AG09319 (cell line): ENCODE measurements around the gene ZNF75A.
"Not testable (repeated sequence)": the region's sequence is repeated elsewhere in the genome, so short reads cannot be mapped to it uniquely, and the experiment has no call there.

ENCODE experiments used
- DNase-seq: peaks from one replicate; pipeline ENCODE4 v3.0.0-alpha.2; 2010; ENCODE audit warnings: low read depth; ENCODE audit errors: extremely low read depth
- CTCF ChIP-seq: IDR thresholded peaks from 2 replicates; pipeline ENCODE4 v1.5.1; 2011; ENCODE audit warnings: low read depth, mild to moderate bottlenecking, inconsistent platforms, low read length, moderate library complexity

The ZNF75A gene

DNA sequence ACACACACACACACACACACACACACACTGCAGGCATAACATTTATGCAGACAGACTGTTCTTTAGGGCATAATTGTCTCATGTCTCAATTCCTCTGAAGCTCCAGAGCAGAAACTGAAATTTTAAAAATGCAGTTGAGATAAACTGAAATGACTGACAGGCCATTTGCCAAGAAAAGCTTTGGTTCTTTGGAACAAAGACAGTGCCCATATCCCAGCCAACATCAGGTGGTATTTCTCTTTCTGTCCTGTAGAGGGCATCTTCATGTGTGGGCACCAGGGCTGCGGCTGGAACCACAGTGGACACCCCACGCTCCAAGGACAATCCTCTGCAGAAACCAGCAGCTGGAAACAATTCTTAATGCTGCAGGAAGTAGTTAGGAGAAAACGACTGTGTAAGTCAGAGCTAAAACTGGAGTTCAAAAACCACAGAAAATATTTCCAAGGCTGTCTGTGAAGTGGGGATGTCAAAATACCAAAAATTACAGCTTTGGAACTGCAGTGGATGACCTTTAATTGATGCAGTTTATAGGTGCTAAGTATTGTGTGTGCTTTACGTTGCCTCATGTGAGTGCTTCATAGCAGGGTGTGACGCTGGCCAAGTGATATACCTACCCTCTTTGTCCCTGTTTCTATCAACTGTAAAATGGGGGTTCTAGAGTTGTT lies 38.3 kb upstream of the ZNF75A start:
- peak; percentile 69 for DNase-seq
- TF ChIP-seq CTCF = peak; percentile 72

GRCh38 chr16:3268294-3268693 lies 37.0 kb upstream of the ZNF75A start:
- DNase-seq = no peak
- TF ChIP-seq CTCF = no peak

GRCh38 chr16:3270718-3271117 lies 34.6 kb upstream of the ZNF75A start:
- DNase-seq = not testable (repeated sequence)

- DNase-seq = not testable (repeated sequence)
Measured at GRCh38 chr16:3271281-3271680, 34.0 kb upstream of the ZNF75A start.

DNA sequence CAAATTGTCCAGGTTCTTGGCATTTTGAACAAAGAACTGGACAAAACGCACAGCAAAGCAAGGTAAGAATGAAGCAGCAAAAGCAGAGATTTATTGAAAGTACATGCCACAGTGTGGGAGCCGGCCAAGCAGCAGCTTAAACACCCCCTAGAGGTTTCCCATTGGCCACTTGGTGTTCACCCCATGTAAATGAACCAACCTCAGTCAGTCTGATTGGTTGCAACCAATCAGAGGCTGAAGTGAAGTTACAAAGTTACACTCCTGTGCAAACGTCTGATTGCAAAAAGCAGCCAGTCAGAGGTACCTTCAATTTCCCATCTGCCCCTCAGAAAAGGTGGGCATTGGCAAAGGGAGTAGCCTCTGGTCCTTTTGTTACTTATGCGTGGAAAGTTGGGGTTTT lies 30.8 kb upstream of the ZNF75A start:
- no peak for TF ChIP-seq CTCF
- DNase-seq = no peak

DNA sequence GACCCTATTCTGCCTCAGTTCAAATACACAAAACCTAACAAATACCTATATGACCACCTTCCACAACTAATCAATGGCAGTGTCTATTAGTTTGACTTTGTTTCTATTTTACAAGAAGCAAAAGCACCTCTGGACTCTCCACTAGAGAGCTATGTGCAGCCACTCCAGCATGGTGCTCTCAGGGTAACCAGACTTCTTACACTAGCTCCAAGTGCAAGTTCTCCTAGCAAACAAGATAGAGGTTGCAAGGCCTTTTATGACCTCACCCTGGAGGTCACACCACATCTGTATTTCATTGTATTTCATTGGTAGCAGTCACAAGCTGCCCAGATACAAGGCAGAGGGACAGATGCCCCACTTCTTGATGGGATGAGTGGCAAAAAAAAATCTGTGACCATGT lies 30.4 kb upstream of the ZNF75A start:
- DNase-seq = no peak
- no peak for TF ChIP-seq CTCF

DNA sequence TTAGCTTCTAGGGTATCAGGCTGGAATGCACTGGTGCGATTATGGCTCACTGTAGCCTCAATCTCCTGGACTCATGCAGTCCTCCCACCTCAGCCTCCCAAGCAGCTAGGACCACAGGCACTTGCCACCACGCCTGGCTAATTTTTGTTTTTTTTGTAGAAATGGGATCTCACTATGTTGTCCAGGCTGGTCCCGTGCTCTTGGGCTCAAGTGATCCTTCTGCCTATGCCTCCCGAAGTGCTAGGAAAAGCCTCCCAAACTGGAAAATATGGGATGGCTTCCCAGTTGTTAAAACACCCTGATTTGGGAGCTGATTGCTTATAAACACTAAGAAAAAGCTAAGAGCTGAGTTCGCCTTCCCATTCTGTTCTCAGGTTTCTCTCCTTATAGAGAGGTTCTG lies 28.6 kb upstream of the ZNF75A start:
- DNase-seq = no peak
- TF ChIP-seq CTCF = no peak

GRCh38 chr16:3281222-3281820 lies 24.0 kb upstream of the ZNF75A start:
- DNase-seq = no peak
- TF ChIP-seq CTCF = no peak
